Kidney (tissue), 14 donors: ENCODE measurements around the gene CXCL1. TPM values are rescaled to one million over a fixed set of nuclear protein-coding genes. Genes with fewer than 3 reads are reported as not detected.

Source experiments
- DNase-seq, 5 donors: peaks; one replicate each; pipeline ENCODE4 v3.0.0-alpha.2; 2013 to 2020
- FAIRE-seq: peaks from 2 replicates; lab custom pipeline; 2012; peaks lifted over from hg19 to GRCh38; lab: Jason Lieb, UNC
- H3K27ac ChIP-seq, 2 donors: one replicate each; pipeline ENCODE4 v1.7.0; 2013; ENCODE audit warnings: low read depth in 2 of 2, low read length in 2 of 2, inconsistent platforms in 1 of 2
- H3K27me3 ChIP-seq: one replicate; pipeline ENCODE4 v1.7.1; 2013; ENCODE audit warnings: low read length, inconsistent platforms; ENCODE audit not compliant: control insufficient read depth, insufficient read depth
- H3K36me3 ChIP-seq, 3 donors: one replicate each; pipeline versions ENCODE4 v1.7.0 to v1.7.1; 2013; ENCODE audit warnings: low read length in 3 of 3, control low read depth in 1 of 3, inconsistent platforms in 1 of 3; ENCODE audit not compliant: insufficient read depth in 3 of 3, control insufficient read depth in 2 of 3
- H3K4me1 ChIP-seq, 3 donors: one replicate each; pipeline versions ENCODE4 v1.7.0 to v1.7.1; 2013; ENCODE audit warnings: low read length in 3 of 3, inconsistent platforms in 1 of 3, low read depth in 1 of 3; ENCODE audit not compliant: control insufficient read depth in 2 of 3, insufficient read depth in 2 of 3
- H3K4me3 ChIP-seq, 3 donors: one replicate each; pipeline versions ENCODE4 v1.7.0 to v1.8.1; 2013; ENCODE audit warnings: low read length in 3 of 3, control low read depth in 1 of 3, inconsistent platforms in 1 of 3
- H3K9ac ChIP-seq, 3 donors: one replicate each; pipeline versions ENCODE4 v1.7.0 to v1.7.1; 2013; ENCODE audit warnings: low read length in 3 of 3, control low read depth in 1 of 3, inconsistent platforms in 1 of 3
- H3K9me3 ChIP-seq, 3 donors: one replicate each; pipeline versions ENCODE4 v1.7.0 to v1.7.1; 2013; ENCODE audit warnings: low read length in 3 of 3, control low read depth in 1 of 3, inconsistent platforms in 1 of 3; ENCODE audit not compliant: control insufficient read depth in 2 of 3, insufficient read depth in 1 of 3
- intact Hi-C: fragments of 100-400 bp; cut with DNase I; formaldehyde crosslinking; loops from one replicate; pipeline ENCODE4 v1.11.1; 2022
- polyA plus RNA-seq: library from polyadenylated mRNA; stranded (reverse); fragments of 350-450 nt; fragmentation: Illumina TruSeq; extraction: RNeasy Lipid Tissue Mini Kit (QIAGEN cat#74804); gene quantifications from one replicate; pipeline ENCODE4 v1.2.3, GENCODE V29; 2014; ENCODE audit warnings: low read depth, low replicate concordance; ENCODE audit not compliant: insufficient read depth
- total RNA-seq: library from RNA; stranded (reverse); fragmentation: NEBNext Ultra II Directional; extraction: Animal tissue kit (Norgen Biotek cat#: 25700); gene quantifications from one replicate; pipeline ENCODE4 v1.2.1, GENCODE V29; 2021
- TF ChIP-seq, protein P1 (sequence below): IDR thresholded peaks from 3 replicates; pipeline ENCODE4 v1.5.1; 2012; ENCODE audit warnings: mild to moderate bottlenecking, moderate library complexity, borderline replicate concordance; ENCODE audit not compliant: insufficient read depth; ENCODE audit errors: extremely low read depth
- donor health status: control.
- donor health status: control.
- donor health status: control.
- donor health status: control.
- donor health status: control.
- donor health status: DM: yes; HTN: yes; CAD: no.
- donor health status: Normal renal cell carcinoma (clear cell type).

CXCL1 gene
- total and polyA plus RNA-seq, 2 donors from 2014 or later: 6.4 to 29.7 TPM

DNA sequence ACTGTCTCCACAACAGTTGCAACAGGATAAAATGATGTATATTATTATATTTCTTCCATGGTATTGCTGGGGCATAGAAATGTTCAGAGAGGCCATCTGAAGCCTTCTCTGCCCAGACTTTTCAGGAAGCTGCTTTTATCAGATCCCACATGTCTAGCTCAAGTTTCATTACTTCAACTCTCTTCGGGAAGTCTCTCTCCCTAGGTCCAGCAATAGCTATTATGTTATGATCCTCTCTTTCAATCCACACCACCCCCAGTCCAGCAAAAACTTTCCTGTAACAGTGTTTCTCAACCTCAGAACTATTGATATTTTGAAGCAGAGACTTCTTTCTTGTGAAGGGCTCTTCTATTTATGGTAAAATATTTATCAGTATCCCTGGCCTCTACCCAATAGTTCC is 44.9 kb downstream of the CXCL1 start:
- intact Hi-C loops: no loop called here
- Histone ChIP-seq H3K4me1 (no peaks in the 10 kb centered on the region), H3K27ac (no peak overlapping the region), H3K27me3 (no peaks in the 10 kb centered on the region), H3K36me3 (no peaks in the 10 kb centered on the region), H3K9ac (no peak overlapping the region), H3K4me3 (no peak overlapping the region), H3K9me3 (no peaks in the 10 kb centered on the region)
- TF ChIP-seq, protein P1, sequence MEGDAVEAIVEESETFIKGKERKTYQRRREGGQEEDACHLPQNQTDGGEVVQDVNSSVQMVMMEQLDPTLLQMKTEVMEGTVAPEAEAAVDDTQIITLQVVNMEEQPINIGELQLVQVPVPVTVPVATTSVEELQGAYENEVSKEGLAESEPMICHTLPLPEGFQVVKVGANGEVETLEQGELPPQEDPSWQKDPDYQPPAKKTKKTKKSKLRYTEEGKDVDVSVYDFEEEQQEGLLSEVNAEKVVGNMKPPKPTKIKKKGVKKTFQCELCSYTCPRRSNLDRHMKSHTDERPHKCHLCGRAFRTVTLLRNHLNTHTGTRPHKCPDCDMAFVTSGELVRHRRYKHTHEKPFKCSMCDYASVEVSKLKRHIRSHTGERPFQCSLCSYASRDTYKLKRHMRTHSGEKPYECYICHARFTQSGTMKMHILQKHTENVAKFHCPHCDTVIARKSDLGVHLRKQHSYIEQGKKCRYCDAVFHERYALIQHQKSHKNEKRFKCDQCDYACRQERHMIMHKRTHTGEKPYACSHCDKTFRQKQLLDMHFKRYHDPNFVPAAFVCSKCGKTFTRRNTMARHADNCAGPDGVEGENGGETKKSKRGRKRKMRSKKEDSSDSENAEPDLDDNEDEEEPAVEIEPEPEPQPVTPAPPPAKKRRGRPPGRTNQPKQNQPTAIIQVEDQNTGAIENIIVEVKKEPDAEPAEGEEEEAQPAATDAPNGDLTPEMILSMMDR: no peak
- FAIRE-seq (no peak), DNase-seq (no peak)

DNA sequence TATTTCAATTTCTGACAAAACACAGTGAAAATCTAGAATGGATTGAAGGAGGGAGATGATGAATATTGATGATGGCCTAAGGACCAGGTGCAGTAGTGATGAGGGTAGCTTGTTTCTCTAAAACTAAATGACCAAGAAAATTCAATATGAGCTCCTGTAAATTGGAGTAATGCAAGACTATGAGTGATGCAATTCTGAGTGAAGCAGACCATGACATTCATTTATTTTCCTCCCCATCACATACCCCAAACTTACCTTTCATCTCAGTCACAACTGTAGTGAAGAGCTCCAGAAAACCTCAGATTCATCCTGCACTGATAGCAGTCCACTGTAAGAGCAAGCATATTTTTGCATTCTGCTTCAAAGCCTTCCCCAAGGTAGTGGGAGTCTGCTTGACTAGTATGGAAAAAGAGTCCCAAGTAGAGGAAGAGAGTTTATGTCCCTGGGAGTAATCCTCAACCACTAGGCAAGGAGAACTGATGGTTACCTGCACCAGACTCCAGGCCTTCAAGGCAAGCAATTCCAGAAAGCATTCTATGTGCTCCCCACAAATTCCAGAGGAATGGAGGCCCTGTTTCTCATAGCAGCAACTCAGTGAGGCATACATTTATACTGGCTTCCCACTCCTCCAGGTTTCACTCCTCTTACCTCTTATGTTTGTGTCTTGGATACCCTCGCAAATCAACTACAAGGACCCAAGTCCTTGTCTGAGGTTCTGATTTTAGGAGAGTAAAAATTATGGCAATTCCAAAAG is 47.2 kb downstream of the CXCL1 start:
- TF ChIP-seq, protein P1: no peak
- DNase-seq (no peak), FAIRE-seq (no peak)
- Histone ChIP-seq H3K36me3 (no peaks in the 10 kb centered on the region), H3K27ac (no peak overlapping the region), H3K27me3 (no peaks in the 10 kb centered on the region), H3K4me1 (no peaks in the 10 kb centered on the region), H3K9me3 (no peaks in the 10 kb centered on the region), H3K9ac (no peak overlapping the region), H3K4me3 (no peak overlapping the region)
- intact Hi-C loops: loop anchor here (5.0 kb wide), 1 partner anchor 249 kb away; no protein-coding TSS in a partner anchor

DNA sequence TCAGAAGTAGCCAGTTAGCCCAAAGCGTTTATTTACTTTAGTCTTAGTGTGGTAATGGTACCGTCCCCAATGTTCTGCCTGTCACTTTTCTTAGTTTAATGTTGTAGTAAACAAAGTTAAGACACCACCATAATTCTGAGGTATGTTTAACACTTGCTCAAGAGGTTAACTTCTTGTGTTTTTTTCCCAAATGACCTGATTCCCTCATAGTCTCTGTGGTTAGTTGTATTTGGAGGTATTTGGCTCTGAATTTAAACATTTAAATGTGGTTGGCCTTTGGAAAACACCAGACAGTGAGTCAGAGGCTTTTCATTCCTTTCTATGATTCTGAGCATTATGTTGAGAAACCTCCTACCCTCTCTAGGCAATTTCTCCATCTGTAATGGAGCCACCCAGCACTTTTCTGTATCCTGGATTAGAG is 47.9 kb downstream of the CXCL1 start:
- intact Hi-C loops: loop anchor here (5.0 kb wide), 1 partner anchor 250 kb away; no protein-coding TSS in a partner anchor
- H3K27ac ChIP-seq: no peak overlapping the region
- H3K4me3 ChIP-seq: no peak overlapping the region
- FAIRE-seq: no peak
- no peaks in the 10 kb centered on the region for H3K36me3 ChIP-seq
- TF ChIP-seq, protein P1: no peak
- H3K9me3 ChIP-seq: no peaks in the 10 kb centered on the region
- no peaks in the 10 kb centered on the region for H3K27me3 ChIP-seq
- DNase-seq: no peak
- H3K4me1 ChIP-seq: no peaks in the 10 kb centered on the region
- H3K9ac ChIP-seq: no peak overlapping the region
